ENCODE measurements around the gene CNTF.

The CNTF gene

GRCh38 chr11:58608331-58608730 lies 14.1 kb upstream of the CNTF start:
- no peak for DNase-seq

GRCh38 chr11:58609723-58610122 lies 12.7 kb upstream of the CNTF start:
- DNase-seq, result no peak

DNA sequence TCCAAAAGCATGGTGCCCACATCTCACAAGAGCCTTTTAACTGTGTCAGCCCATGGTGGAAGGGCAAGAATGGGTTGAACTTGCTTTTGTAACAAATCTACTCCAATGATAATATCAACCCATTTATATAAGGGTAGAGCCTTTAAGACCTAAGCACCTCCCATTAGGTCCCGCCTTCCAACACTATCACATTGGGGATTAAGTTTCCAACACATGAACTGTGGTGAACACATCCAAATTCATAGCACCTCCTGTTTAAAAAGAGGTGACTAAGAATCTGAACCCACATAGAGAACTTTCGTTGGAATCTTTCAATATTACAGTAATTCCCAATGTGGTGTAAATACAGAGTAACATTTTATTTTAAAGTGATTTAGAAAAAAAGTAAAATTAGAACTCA lies 9.2 kb upstream of the CNTF start:
- DNase-seq, result no peak

GRCh38 chr11:58615559-58615958 lies 6.9 kb upstream of the CNTF start:
- no peak for DNase-seq

DNA sequence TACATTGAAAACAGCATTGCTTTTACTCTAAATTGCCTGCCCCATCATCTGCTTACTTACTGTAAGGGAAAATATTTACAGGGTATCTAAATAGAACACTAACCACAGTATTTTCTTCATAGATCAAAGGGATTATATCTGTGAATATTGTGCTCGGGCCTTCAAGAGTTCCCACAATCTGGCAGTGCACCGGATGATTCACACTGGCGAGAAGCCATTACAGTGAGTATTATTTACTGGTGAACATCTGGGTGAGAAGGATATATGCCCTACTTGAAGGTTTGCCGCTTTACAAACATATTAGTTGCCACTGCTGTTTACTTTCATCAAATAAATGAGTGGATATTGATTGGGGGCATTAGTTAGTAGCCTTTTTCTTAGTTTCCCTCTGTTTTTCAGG lies 5.9 kb upstream of the CNTF start:
- DNase-seq, result no peak

GRCh38 chr11:58617976-58618557 lies 4.4 kb upstream of the CNTF start:
- no peak for DNase-seq

GRCh38 chr11:58621586-58622262 lies 741 bp upstream of the CNTF start:
- no peak for DNase-seq

DNA sequence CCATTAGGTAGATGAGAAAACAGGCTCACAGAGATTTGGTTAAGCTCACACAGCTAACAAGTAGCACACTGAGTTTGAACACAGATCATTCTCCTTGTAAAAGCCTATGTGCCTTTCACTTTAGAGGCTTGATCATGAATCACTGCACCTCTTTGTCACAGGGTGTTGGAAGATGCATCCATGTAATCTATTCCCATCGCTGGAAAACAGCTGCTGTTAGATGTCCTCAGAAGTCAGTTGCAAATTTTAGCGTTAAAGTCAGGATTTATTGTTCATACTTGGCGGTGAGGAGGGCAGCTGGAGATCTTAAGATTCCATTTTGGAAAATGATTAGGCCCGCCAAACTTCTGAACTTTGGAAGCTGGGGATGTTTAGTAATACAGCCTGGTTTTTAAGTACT lies 2.6 kb downstream of the CNTF start:
- no peak for DNase-seq

DNA sequence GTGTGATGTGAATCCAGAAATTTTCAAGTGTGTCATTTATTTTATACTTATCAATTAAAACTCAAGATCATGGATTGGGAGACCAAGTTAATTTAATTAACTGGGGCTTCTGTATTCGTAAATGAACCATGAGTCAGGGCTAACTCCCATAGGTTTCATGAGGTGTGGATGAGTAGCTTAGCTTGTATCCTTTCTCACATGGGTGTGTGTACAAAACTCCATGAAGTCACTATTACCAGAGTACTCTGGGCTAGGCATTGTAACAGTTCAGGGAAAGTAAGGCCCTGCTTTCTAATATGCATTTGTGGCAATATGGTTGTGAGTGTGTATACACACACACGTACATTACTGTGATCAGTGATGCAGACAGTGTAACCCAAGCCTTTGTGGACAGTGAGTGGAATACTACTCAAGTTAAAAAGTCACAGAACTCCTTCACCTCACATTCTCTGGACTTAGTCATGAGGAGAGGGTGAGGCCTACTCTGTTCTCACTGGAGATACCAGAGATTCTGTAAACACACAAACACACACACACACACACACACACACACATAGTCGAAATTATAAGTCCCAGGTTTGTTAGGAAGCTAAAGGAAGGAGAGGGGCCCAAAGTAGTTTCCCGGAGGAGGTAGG lies 3.5 kb downstream of the CNTF start:
- no peak for DNase-seq

- no peak for DNase-seq
These were observed 4.5 kb downstream of the CNTF start for GRCh38 chr11:58626934-58627483.

DNA sequence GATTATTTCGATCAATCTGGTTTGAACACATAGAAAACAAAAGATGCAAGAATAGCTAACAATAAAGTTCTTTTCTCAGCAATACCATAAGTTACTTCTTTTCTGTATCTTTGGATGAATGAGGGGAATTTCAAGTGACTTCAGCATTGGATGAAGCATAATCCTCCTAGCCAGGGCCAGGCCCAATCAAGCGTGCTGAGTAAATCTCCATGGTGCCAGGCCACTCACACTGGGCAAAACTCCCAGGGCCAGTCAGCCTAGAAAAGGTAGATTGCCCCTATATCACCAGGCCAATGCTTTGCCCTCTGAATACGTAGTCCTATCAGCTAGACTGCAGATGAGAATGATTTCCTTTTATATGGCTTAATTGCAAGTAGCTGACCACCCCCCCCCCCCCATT lies 6.0 kb downstream of the CNTF start:
- no peak for DNase-seq

DNA sequence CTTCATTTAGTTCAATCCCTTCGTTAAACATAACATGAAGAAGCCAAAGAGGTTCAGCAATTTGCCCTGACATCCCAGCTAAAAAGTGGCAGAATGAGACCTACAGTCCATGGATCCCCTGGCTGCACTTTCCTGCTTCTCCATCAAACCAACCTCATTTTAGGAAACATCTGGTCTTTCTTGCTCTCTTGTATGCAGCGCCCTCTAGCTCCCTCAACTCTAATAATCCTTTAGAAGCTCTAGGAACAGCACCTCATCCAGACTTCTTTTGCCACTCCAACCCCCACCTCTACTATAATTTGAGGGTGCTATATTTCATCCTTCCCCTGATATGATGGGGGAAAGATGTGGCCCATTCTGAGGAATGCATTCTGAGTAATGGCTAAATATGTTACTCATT lies 7.4 kb downstream of the CNTF start:
- no peak for DNase-seq

DNA sequence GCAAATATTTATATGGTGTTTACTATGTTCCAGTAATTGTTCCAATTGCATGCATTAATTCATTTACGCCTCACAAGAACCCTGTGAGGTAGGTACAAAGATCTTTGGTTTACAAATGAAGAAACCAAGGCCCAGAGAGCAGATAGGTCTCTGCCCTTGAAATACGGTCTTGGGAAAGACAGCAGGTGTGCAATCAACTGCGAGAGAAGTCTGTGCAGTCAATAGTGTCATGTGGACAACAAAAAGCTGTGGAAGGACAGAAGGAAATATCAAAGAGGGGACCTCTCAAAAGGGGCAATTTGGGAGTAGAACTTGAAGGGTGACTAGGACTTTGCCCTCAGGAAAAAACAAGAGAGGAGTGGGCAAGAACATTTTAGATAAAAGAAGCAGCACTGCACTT lies 8.9 kb downstream of the CNTF start:
- DNase-seq, result no peak

GRCh38 chr11:58632510-58632909 lies 10.0 kb downstream of the CNTF start:
- no peak for DNase-seq

- DNase-seq, result no peak
These were observed 14.1 kb downstream of the CNTF start for GRCh38 chr11:58636587-58636986.

DNA sequence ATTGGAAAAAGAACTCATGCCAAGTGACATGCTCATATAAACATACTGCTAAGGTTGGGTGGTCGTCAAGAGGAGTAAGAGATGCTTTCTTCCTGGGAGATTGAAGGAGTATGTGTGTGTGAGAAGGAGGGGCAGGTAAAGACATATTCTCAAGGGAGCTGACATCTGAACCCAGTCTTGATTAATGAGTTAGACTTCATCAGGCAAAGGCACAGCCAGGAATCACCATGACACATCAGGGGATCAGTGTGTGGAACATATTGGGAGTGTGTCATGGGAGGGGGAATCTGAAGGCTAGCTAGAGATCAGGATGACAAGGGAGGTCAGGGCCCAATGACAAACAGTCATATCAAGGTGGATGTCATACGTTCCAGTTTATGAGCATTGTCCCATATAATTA lies 14.9 kb downstream of the CNTF start:
- DNase-seq, result no peak

DNA sequence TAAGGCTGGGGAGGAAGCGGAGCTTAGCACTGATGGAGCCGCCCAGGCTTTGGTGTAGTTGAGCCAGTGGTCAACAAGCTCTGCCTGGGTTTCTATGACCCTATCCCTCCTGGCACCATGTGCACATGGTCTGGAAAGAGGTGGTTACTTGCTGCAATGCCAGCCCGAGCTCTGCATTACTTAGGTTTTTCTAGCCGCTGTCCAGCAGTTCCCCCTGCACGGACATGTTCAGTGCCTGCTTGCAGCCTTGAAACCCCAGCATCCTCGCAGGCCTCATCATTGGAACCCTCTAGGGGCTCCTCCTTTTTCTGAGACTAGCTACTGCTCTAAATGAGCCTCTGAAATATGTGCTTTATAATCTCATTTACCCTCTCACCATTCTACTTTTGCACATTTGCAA lies 16.6 kb downstream of the CNTF start:
- DNase-seq, result no peak

GRCh38 chr11:58639669-58640068 lies 17.2 kb downstream of the CNTF start:
- no peak for DNase-seq

DNA sequence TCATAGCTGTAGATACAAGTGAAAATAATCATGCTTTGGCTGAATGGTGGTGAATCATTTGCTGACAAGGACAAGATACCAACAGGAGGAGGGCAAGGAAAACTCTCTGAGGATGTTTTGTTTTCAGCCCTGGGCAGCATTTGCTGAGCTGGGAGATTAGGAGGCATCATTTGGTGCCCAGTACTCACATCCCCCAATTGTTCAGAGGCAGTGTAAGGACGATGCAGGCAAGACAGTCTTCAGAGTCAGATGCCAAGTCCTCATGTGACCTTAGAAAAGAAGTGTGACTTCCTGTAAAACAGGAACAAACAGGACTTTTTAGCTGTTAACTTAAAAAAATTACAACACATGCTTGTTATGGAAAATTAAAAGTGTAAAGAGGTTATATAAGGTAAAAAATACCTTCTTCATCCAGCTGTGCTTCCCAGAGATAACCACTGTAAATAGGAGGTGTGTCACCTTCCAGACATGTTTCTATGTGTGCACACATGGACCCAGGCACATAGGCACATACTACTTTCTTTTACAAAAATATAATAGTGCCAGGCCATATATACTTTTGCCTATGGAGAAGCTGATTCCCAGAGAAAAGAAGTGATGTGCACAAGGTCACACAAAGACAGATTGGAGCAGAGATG lies 18.0 kb downstream of the CNTF start:
- DNase-seq, result no peak

- no peak for DNase-seq
These were observed 18.9 kb downstream of the CNTF start for GRCh38 chr11:58641341-58641740.

- no peak for DNase-seq
These were observed 19.5 kb downstream of the CNTF start for GRCh38 chr11:58641803-58642581.

DNA sequence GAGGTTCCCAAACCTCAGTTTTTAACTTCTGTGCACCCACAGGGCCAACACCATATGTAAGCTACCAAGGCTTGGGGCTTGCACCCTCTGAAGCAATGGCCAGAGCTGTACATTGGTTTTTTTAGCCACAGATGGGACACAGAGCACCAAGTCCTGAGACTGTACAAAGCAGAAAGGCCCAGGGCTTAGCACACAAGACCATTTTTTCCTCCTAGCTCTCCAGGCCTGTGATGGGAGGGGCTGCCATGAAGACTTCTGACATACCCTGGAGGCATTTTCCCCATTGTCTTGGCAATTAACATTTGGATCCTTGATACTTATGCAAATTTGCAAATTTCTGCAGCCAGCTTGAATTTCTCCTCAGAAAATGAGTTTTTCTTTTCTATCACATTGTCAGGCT lies 23.4 kb downstream of the CNTF start:
- no peak for DNase-seq

GRCh38 chr11:58647141-58647699 lies 24.8 kb downstream of the CNTF start:
- DNase-seq, result no peak
